ENCODE measurements around the gene SYNGAP1.

GRCh38 chr6:33407132-33407718, 12.6 kb upstream of the SYNGAP1 start:
- TF ChIP-seq EZH2 (IDR thresholded peaks at IDR 0.05; ENCODE audit: insufficient read depth, poor library complexity, severe bottlenecking) (no peak), EZH2phosphoT487 (IDR thresholded peaks at IDR 0.05; ENCODE audit: insufficient read depth, low read depth) (no peak)

Measured in GM23248 (cell line).